SK-N-SH (cell line): Measurements from ENCODE around the gene KIF16B. TPM values are rescaled to one million over a fixed set of nuclear protein-coding genes. Genes with fewer than 3 reads are reported as not detected.

Experiments
- CTCF ChIA-PET: fragments of 300-600, 350-600 bp; formaldehyde crosslinking; extraction: SDS; loops from one replicate; lab custom pipeline; 2021; lab: Yijun Ruan, JAX
- POLR2A ChIA-PET: fragments of 350-600 bp; sonication (Branson Sonifier 250); formaldehyde crosslinking; extraction: SDS; loops from one replicate; lab custom pipeline; 2020; ENCODE audit warnings: antibody characterized with exemption, inconsistent platforms; lab: Yijun Ruan, JAX
- DNase-seq: peaks from one replicate; pipeline ENCODE4 v3.0.0; 2012
- H2AFZ ChIP-seq: fragments of 200-600 bp; sonication (generic); 2 replicates; pipeline ENCODE4 v1.8.1; 2016; ENCODE audit warnings: antibody characterized with exemption, mild to moderate bottlenecking, low read depth
- H3F3A ChIP-seq: fragments of 200-600 bp; sonication (generic); replicated peaks from 2 replicates; pipeline ENCODE3; 2016; ENCODE audit warnings: antibody characterized with exemption, mild to moderate bottlenecking; ENCODE audit not compliant: insufficient read depth
- H3K27ac ChIP-seq, 2 experiments: fragments of 200-500 bp in 1 of 2; fragments of 200-600 bp in 1 of 2; sonication (Bioruptor generic) in 1 of 2; sonication (generic), shearing (Covaris generic) in 1 of 2; 2 replicates each; pipeline versions ENCODE4 v1.5.1 to v1.6.1; 2014 to 2016; ENCODE audit warnings: low read depth in 2 of 2, inconsistent platforms in 1 of 2, low read length in 1 of 2, mild to moderate bottlenecking in 1 of 2, mixed read lengths in 1 of 2
- H3K27me3 ChIP-seq: fragments of 200-600 bp; sonication (generic), shearing (Covaris generic); 2 replicates; pipeline ENCODE4 v1.6.1; 2016; ENCODE audit warnings: mixed run types; ENCODE audit not compliant: insufficient read depth
- H3K36me3 ChIP-seq, 2 experiments: fragments of 200-500 bp in 1 of 2; fragments of 200-600 bp in 1 of 2; sonication (Bioruptor generic) in 1 of 2; sonication (generic) in 1 of 2; replicated peaks in 1 of 2; 2 replicates each; pipeline versions ENCODE3 to v1.5.1; 2014 to 2016; ENCODE audit warnings: low read length in 1 of 2, mild to moderate bottlenecking in 1 of 2; ENCODE audit not compliant: insufficient read depth in 2 of 2, control insufficient read depth in 1 of 2
- H3K4me1 ChIP-seq, 2 experiments: fragments of 200-500 bp in 1 of 2; fragments of 200-600 bp in 1 of 2; sonication (Bioruptor generic) in 1 of 2; sonication (generic), shearing (Covaris generic) in 1 of 2; 2 replicates each; pipeline versions ENCODE4 v1.5.1 to v1.6.1; 2014 to 2016; ENCODE audit warnings: low read depth in 1 of 2, low read length in 1 of 2, mixed run types in 1 of 2; ENCODE audit not compliant: insufficient read depth in 2 of 2, control insufficient read depth in 1 of 2
- H3K4me2 ChIP-seq: fragments of 200-600 bp; sonication (generic), shearing (Covaris generic); 2 replicates; pipeline ENCODE4 v1.6.1; 2017; ENCODE audit warnings: mixed run types
- H3K4me3 ChIP-seq, 2 experiments: fragments of 200-500 bp in 1 of 2; fragments of 200-600 bp in 1 of 2; sonication (Bioruptor generic) in 1 of 2; sonication (generic), shearing (Covaris generic) in 1 of 2; 2 replicates each; pipeline versions ENCODE4 v1.5.1 to v1.8.1; 2014 to 2016; ENCODE audit warnings: low read depth in 2 of 2, inconsistent platforms in 1 of 2, low read length in 1 of 2, mild to moderate bottlenecking in 1 of 2, mixed read lengths in 1 of 2, moderate library complexity in 1 of 2
- H3K79me2 ChIP-seq: fragments of 200-600 bp; sonication (generic); 2 replicates; pipeline ENCODE4 v1.8.1; 2017; ENCODE audit warnings: mild to moderate bottlenecking; ENCODE audit not compliant: insufficient read depth
- H3K9ac ChIP-seq: fragments of 200-600 bp; sonication (generic); 2 replicates; pipeline ENCODE4 v1.6.1; 2017; ENCODE audit warnings: mixed run types
- H3K9me2 ChIP-seq: fragments of 200-600 bp; sonication (generic); 2 replicates; pipeline ENCODE4 v1.6.1; 2017; ENCODE audit warnings: mixed run types
- H3K9me3 ChIP-seq: fragments of 200-600 bp; sonication (generic); 2 replicates; pipeline ENCODE4 v1.6.1; 2017; ENCODE audit warnings: mixed run types, mild to moderate bottlenecking, moderate library complexity
- H4K20me1 ChIP-seq: fragments of 200-600 bp; sonication (generic); 2 replicates; pipeline ENCODE4 v1.6.1; 2017; ENCODE audit warnings: mild to moderate bottlenecking, mixed run types; ENCODE audit not compliant: insufficient read depth
- CHD2 ChIP-seq: fragments of 150-350 bp; IDR thresholded peaks from 2 replicates; pipeline ENCODE4 v1.6.1; 2018; ENCODE audit warnings: low read length; ENCODE audit not compliant: partially characterized antibody
- EP300 ChIP-seq, 2 experiments: IDR thresholded peaks; 2 replicates each; pipeline versions ENCODE4 v1.4.0 to v1.6.1; 2012; ENCODE audit warnings: borderline replicate concordance in 1 of 2, low read depth in 1 of 2, low read length in 1 of 2
- FOSL2 ChIP-seq: IDR thresholded peaks from 2 replicates; pipeline ENCODE4 v1.4.0; 2012; ENCODE audit warnings: low read depth, mild to moderate bottlenecking, moderate library complexity, borderline replicate concordance
- FOXM1 ChIP-seq: IDR thresholded peaks from 2 replicates; pipeline ENCODE4 v1.4.0; 2012; ENCODE audit warnings: low read depth, mild to moderate bottlenecking
- GABPA ChIP-seq: IDR thresholded peaks from 2 replicates; pipeline ENCODE4 v1.4.0; 2012; ENCODE audit warnings: low read depth, mild to moderate bottlenecking
- GATA2 ChIP-seq: sonication (generic); formaldehyde crosslinking; IDR thresholded peaks from 2 replicates; pipeline ENCODE4 v1.5.0; 2020; ENCODE audit warnings: mild to moderate bottlenecking, missing genetic modification reagents
- JUND ChIP-seq: IDR thresholded peaks from 2 replicates; pipeline ENCODE4 v1.4.0; 2012
- MAX ChIP-seq: IDR thresholded peaks from 2 replicates; pipeline ENCODE4 v1.4.0; 2012; ENCODE audit warnings: low read depth
- NFIC ChIP-seq: IDR thresholded peaks from 2 replicates; pipeline ENCODE4 v1.4.0; 2012; ENCODE audit warnings: borderline replicate concordance
- PBX3 ChIP-seq: IDR thresholded peaks from 2 replicates; pipeline ENCODE4; 2012
- POLR2AphosphoS5 ChIP-seq: IDR thresholded peaks from 2 replicates; pipeline ENCODE4 v1.6.1; 2012; ENCODE audit warnings: low read depth, low read length
- RAD21 ChIP-seq: IDR thresholded peaks from 2 replicates; pipeline ENCODE4 v1.6.1; 2012; ENCODE audit warnings: mild to moderate bottlenecking, low read length
- RXRA ChIP-seq: IDR thresholded peaks from 2 replicates; pipeline ENCODE4 v1.4.0; 2012; ENCODE audit warnings: low read depth, mild to moderate bottlenecking, borderline replicate concordance
- TAF1 ChIP-seq: IDR thresholded peaks from 2 replicates; pipeline ENCODE4 v1.6.1; 2012; ENCODE audit warnings: low read depth, mild to moderate bottlenecking, low read length, moderate library complexity, borderline replicate concordance
- TCF12 ChIP-seq: IDR thresholded peaks from 2 replicates; pipeline ENCODE4 v1.4.0; 2012
- TEAD4 ChIP-seq: IDR thresholded peaks from 2 replicates; pipeline ENCODE4 v1.4.0; 2012; ENCODE audit warnings: mild to moderate bottlenecking, borderline replicate concordance; ENCODE audit not compliant: insufficient read depth
- YY1 ChIP-seq: IDR thresholded peaks from 2 replicates; pipeline ENCODE4 v1.4.0; 2012; ENCODE audit warnings: low read depth, mild to moderate bottlenecking
- WGBS: methylation state at CpG from one replicate; pipeline ENCODE4 v1.1.6; 2017; ENCODE audit warnings: low lambda C conversion rate; 5-methylcytosine and 5-hydroxymethylcytosine counted together
- polyA plus RNA-seq, 3 experiments: library from polyadenylated mRNA; depleted of rRNA; stranded (reverse); fragments of >200 nt; gene quantifications; 2 replicates each; pipeline ENCODE4 v1.2.3, GENCODE V29; 2012
- TF ChIP-seq, protein P1 (sequence below): IDR thresholded peaks from 2 replicates; pipeline ENCODE4 v1.6.1; 2012; ENCODE audit warnings: mild to moderate bottlenecking, low read depth, low read length, moderate library complexity
- TF ChIP-seq, protein P2 (sequence below): fragments of 200-600 bp; sonication (generic); IDR thresholded peaks from 2 replicates; pipeline ENCODE4 v1.6.1; 2017; ENCODE audit warnings: antibody characterized with exemption, mild to moderate bottlenecking, moderate library complexity
- TF ChIP-seq, protein P3 (sequence below): IDR thresholded peaks from 2 replicates; pipeline ENCODE4 v1.4.0; 2012; ENCODE audit warnings: low read depth, borderline replicate concordance
- TF ChIP-seq, protein P4 (sequence below): IDR thresholded peaks from 2 replicates; pipeline ENCODE4 v1.4.0; 2012; ENCODE audit warnings: low read depth, borderline replicate concordance

KIF16B gene
- polyA plus RNA-seq, 1 of the 3 experiments (the other 2 are of a cell fraction): 3.3 TPM

- peaks cover 9% of the 10 kb centered on the region for H3F3A ChIP-seq
- no peaks in the 10 kb centered on the region for H3K9me2 ChIP-seq
- H4K20me1 ChIP-seq: no peaks in the 10 kb centered on the region
- H3K4me2 ChIP-seq: no peak overlapping the region
- peaks cover 7% of the 10 kb centered on the region in 2 experiments; a peak in 2 of 4 replicates for H3K4me1 ChIP-seq
- H3K4me3 ChIP-seq: no peak overlapping the region
- ChIA-PET POLR2A (no interaction called here), CTCF (interaction anchor here (1.2 to 1.7 kb wide), 2 partner anchors 16 to 302 kb away, joined by 3 to 6 read pairs; no protein-coding TSS in a partner anchor)
- DNase-seq: no peak
- peak overlapping the region; percentile 29 to 39; a peak in 3 of 4 replicates for H3K27ac ChIP-seq
- no peaks in the 10 kb centered on the region for H3K79me2 ChIP-seq
- H3K9me3 ChIP-seq: no peaks in the 10 kb centered on the region
- 0% methylated on average over 1 of the region's 1 CpG for whole genome bisulfite sequencing
- TF ChIP-seq, protein P1, sequence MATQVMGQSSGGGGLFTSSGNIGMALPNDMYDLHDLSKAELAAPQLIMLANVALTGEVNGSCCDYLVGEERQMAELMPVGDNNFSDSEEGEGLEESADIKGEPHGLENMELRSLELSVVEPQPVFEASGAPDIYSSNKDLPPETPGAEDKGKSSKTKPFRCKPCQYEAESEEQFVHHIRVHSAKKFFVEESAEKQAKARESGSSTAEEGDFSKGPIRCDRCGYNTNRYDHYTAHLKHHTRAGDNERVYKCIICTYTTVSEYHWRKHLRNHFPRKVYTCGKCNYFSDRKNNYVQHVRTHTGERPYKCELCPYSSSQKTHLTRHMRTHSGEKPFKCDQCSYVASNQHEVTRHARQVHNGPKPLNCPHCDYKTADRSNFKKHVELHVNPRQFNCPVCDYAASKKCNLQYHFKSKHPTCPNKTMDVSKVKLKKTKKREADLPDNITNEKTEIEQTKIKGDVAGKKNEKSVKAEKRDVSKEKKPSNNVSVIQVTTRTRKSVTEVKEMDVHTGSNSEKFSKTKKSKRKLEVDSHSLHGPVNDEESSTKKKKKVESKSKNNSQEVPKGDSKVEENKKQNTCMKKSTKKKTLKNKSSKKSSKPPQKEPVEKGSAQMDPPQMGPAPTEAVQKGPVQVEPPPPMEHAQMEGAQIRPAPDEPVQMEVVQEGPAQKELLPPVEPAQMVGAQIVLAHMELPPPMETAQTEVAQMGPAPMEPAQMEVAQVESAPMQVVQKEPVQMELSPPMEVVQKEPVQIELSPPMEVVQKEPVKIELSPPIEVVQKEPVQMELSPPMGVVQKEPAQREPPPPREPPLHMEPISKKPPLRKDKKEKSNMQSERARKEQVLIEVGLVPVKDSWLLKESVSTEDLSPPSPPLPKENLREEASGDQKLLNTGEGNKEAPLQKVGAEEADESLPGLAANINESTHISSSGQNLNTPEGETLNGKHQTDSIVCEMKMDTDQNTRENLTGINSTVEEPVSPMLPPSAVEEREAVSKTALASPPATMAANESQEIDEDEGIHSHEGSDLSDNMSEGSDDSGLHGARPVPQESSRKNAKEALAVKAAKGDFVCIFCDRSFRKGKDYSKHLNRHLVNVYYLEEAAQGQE: no peak
- TF ChIP-seq JUND: peak; percentile 79
- TF ChIP-seq, protein P2, sequence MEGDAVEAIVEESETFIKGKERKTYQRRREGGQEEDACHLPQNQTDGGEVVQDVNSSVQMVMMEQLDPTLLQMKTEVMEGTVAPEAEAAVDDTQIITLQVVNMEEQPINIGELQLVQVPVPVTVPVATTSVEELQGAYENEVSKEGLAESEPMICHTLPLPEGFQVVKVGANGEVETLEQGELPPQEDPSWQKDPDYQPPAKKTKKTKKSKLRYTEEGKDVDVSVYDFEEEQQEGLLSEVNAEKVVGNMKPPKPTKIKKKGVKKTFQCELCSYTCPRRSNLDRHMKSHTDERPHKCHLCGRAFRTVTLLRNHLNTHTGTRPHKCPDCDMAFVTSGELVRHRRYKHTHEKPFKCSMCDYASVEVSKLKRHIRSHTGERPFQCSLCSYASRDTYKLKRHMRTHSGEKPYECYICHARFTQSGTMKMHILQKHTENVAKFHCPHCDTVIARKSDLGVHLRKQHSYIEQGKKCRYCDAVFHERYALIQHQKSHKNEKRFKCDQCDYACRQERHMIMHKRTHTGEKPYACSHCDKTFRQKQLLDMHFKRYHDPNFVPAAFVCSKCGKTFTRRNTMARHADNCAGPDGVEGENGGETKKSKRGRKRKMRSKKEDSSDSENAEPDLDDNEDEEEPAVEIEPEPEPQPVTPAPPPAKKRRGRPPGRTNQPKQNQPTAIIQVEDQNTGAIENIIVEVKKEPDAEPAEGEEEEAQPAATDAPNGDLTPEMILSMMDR: no peak
- no peak for TF ChIP-seq POLR2AphosphoS5
- no peak for TF ChIP-seq PBX3
- 0 out of 2 replicates have a peak, but pooled peaks have one; percentile 21 for TF ChIP-seq RXRA
- no peak for TF ChIP-seq CHD2
- TF ChIP-seq TEAD4: no peak
- no peak for TF ChIP-seq GATA2 (CRISPR knock-in tag)
- peak; percentile 50 for TF ChIP-seq NFIC
- TF ChIP-seq YY1: no peak
- no peak for TF ChIP-seq RAD21
- TF ChIP-seq FOSL2: peak; percentile 85
- no peak for TF ChIP-seq FOXM1
- TF ChIP-seq, protein P3, sequence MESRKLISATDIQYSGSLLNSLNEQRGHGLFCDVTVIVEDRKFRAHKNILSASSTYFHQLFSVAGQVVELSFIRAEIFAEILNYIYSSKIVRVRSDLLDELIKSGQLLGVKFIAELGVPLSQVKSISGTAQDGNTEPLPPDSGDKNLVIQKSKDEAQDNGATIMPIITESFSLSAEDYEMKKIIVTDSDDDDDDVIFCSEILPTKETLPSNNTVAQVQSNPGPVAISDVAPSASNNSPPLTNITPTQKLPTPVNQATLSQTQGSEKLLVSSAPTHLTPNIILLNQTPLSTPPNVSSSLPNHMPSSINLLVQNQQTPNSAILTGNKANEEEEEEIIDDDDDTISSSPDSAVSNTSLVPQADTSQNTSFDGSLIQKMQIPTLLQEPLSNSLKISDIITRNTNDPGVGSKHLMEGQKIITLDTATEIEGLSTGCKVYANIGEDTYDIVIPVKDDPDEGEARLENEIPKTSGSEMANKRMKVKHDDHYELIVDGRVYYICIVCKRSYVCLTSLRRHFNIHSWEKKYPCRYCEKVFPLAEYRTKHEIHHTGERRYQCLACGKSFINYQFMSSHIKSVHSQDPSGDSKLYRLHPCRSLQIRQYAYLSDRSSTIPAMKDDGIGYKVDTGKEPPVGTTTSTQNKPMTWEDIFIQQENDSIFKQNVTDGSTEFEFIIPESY: 0 out of 2 replicates have a peak, but pooled peaks have one; percentile 17
- TF ChIP-seq, protein P4, sequence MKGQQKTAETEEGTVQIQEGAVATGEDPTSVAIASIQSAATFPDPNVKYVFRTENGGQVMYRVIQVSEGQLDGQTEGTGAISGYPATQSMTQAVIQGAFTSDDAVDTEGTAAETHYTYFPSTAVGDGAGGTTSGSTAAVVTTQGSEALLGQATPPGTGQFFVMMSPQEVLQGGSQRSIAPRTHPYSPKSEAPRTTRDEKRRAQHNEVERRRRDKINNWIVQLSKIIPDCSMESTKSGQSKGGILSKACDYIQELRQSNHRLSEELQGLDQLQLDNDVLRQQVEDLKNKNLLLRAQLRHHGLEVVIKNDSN: no peak
- TF ChIP-seq EP300 (IDR thresholded peaks at IDR 0.05; ENCODE audit: borderline replicate concordance in 1 of 2, low read depth in 1 of 2, low read length in 1 of 2): peak in 1 of 2 experiments; percentile 16; a peak in 1 of 4 replicates
- no peak for TF ChIP-seq MAX
- TF ChIP-seq GABPA: no peak
- peak; percentile 54 for TF ChIP-seq TCF12
- TF ChIP-seq TAF1: no peak
- H2AFZ ChIP-seq: no peak overlapping the region
- no peaks in the 10 kb centered on the region for H3K27me3 ChIP-seq
- no peaks in the 10 kb centered on the region for H3K36me3 ChIP-seq
- no peak overlapping the region for H3K9ac ChIP-seq
These were observed 114.1 kb downstream of the KIF16B start for GRCh38 chr20:16459019-16459700.
